Muscle of arm (tissue), 14 donors: Measurements from ENCODE around the gene MT4. TPM values are rescaled to one million over a fixed set of nuclear protein-coding genes. Genes with fewer than 3 reads are reported as not detected.

Experiments
- DNase-seq: peaks from one replicate; pipeline ENCODE4 v3.0.0-alpha.2; 2013
- long read RNA-seq, 11 donors: transcript quantifications; one replicate each; lab custom pipeline, GENCODE V29; 2026
- polyA plus RNA-seq, 12 donors: library from polyadenylated mRNA; unstranded; fragments of 120-200 nt; gene quantifications; one replicate each; pipeline ENCODE4 v1.2.1, GENCODE V29; 2013; ENCODE audit not compliant: insufficient read length in 12 of 12

The MT4 gene
- not detected for polyA plus RNA-seq
- long read RNA-seq, donor 1, result 0 reads
- long read RNA-seq, donor 2, result 0 reads
- long read RNA-seq, donor 3, result 0 reads
- long read RNA-seq, donor 4, result 0 reads
- long read RNA-seq, donor 5, result 0 reads
- long read RNA-seq, donor 6, result 0 reads
- long read RNA-seq, donor 7, result 0 reads
- long read RNA-seq, donor 8, result 0 reads
- long read RNA-seq, donor 9, result 0 reads
- long read RNA-seq, donor 10, result 0 reads
- long read RNA-seq, donor 11, result 0 reads

DNA sequence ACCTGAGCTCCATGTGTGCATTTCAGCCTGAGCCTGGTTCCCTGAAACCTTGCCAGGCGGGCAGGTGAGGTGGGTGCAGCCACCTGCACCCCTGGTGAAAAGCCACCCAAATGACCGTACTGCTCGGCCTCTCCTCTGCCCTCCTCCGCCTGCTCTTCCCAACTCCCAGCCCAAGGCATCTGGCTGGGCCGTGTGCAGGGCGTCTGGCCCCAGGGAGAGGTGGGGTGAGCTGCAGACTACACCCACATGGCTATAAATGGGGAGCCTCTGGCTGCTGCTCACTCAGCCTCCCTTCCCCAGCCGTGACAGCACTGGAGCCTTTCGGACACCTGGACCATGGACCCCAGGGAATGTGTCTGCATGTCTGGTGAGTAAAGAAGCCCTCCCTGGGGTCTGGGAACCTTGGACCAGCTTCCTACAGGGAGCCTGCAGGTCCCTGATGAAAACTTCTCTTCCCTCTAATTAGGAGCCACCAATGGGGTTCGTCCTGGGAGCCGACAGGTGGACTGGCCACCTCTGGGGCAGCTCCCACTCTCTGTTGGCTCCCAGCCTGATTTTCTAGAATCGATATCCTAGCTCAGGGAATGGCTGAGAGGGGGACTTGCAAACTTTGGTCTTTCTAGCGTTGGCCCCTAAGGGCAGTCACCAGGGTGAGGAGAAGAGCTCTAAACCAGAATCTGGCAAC, at the start of gene MT4:
Gene MT4 (plus strand): TSS at position 281 of the 685 bp plus-strand sequence. CDS start 56 bp downstream, at position 337.
- no peak for DNase-seq

DNA sequence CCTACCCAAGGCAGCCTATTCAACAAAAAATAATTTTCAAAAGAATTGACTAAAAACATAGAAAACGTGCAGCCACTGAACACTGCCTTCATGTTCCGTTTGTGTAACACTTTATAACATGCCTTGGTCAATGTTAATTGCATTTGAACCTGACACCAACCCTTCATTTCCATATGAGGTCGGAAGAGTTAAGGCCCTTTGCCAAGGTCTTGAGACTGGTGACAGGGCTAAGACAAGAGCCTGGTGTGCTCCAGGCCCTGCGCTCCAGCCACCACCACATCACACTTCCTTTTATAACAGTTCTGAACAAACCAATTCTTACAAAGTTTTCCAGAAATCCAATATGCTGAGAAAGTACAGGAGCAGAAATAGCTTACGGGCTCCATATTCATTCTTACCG, 49.2 kb upstream of the MT4 start:
- DNase-seq, result no peak

DNA sequence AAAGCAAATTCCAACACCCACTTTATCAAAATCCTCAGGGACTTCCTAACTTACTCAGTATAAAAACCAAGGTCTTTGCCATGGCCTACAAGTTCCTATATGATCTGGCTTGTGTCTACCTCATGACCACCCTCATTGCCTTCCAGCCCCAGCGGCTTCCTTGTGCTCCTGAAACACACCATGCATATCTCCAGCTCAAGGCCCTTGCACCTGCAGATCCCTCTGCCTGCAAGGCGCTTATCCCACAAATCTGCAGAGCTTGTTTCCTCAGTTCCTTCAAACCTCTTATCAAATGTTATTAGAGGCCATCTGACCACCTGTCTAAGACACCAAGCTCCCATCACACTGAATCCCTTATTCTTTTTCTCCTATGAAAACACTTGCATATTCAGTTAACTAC, 47.7 kb upstream of the MT4 start:
- no peak for DNase-seq

DNA sequence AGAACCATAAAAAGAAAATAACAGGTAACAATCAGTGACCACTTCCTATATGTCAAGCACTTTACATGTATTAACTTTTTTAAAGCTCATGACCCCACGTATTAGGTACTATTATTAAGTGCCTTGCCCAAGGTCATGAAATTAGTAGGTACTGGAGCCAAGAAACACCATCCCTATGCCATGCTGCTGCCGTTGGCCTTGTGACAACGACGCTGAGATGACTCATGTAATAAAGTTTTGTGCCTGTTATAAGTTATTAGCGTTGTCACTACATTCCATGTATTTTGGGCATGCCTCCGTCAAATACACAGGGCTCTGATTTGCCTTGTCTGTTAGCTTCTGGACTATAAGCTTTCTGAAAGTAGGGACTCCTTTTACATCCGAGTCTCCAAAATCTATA, 46.4 kb upstream of the MT4 start:
- DNase-seq, result no peak

DNA sequence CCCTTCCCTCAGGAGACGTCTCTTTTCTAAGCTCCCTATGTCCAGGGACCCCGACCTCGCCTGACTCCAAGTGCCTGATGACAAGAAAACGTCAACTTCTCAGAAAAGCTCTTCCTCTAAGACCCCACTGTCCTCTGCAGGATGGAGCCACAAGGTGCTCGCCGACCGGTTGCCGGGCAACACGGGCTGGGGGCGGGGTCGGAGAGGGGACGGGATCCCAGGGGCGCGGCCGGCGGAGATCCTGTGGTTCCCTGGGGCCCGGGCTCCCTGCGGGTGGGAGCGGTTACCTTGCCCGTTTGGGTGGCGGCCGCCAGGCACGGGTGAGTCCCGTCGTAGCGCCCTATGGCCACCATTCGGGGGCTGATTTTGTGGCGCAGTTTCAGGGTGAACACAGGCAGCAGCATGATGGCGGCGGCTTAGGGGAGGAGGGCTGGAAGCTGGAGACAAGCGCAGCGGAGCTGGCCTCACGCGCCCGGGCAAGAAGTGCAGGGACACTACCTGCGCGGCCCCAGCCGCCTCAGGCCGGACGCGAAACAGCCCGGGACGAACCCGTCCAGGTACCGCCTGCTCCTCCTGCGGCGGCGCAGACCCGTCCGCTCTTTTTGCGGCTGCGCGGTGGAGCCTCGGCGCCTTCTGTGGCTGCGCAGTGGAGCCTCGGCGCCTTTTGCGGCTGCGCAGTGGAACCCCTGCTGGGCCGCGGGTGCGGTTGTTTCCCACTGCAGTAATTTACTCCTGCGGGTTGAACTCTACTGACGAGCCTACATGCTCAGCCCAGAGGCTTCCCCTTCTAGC, 45.2 kb upstream of the MT4 start, which contains the start of gene BBS2:
Gene BBS2 (minus strand): TSS at position 566 of the 792 bp plus-strand sequence. CDS start 162 bp downstream, at position 404.
- DNase-seq, result peak; percentile 89

DNA sequence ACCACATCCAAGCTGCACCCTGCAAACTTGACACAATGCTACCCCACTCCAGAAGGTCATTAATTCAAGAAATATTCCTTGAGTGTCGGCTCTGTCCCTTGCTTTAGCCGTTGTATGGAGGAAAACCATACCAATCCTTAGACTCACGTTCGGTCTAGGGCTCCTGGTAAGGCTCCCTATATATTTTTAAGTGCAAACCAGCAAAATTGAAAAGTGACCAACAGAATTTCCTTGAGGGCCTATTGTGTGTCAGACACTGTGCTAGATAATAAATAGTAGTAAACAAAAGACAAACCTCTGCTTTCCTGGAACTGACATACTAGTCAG, 44.7 kb upstream of the MT4 start:
- no peak for DNase-seq

DNA sequence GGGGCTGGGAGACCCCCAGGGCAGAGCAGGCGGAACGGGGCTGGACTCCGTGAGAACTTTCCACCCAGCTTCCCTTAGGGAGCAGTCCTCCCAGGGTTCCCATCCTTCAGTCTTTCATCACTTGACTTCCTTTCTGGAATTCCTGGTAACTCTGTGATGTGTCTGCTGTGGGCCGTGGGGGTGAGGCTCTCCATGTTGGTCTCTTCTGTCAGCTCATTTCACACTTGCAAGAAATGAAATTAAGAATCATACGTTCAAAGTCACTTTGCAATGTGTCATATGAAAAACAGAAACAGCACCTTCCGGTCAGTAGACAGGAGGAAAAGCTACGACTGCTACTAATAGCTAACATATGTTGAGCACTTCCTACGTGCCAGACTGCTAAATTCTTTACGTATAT, 39.6 kb upstream of the MT4 start:
- DNase-seq, result peak; percentile 42

DNA sequence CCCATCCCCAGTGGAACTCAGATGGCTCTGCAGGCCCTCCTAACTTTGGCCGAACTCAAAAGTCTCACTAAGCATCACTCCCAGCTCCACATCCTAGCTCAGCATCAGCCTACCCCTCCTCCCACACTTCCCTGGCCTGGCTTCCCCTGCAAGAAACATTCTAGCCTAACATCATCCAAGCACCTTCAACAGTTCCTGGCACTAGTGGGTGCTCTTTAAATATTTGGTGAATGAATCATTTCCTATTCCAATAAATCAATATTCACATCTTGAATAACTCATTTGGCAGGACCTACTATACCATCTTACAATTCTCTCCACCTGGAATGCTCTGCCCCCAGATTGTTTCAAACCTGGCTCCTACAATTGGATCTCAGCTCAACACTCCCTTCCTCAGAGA, 34.0 kb upstream of the MT4 start:
- DNase-seq, result no peak

DNA sequence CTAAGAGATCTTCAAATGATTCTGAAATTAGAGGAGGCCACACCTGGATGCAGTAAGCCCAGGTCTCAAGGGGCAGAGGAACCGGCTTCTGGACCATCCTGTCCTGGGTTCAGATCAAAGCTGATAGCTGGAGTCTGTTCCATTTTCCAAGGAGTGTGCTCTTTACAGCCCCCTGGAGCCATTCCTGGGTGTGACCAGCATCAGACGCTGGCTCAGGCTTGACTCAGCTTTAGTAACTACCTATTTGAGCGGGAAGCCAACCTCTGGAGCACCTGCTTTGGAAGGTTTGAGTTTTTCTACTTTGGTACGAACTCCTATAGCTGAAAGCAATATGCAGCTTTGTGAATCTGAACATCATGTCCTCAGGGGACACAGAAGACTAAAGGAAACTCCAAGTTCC, 32.2 kb upstream of the MT4 start:
- no peak for DNase-seq

DNA sequence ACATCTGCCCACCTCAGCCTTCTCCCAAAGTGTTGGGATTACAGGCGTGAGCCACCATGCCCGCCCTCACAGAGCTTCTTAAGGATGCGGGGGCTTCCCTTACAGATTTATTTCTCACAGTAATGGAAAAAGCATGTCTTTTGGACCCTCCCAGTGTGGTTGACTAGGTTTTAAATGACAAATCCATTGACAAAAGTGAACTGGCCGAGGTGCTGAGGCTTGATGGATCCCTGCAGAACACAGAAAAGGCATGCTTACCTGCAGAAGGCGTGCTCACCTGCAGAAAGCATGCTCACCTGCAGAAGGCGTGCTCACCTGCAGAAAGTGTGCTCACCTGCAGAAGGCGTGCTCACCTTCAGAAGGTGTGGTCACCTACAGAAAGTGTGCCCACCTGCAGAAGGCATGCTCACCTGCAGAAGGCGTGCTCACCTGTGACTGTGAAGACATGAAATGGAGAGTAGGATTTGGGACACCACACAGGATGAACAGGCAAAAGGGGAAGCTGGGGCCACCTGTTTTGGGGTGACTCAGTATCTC, 30.0 kb upstream of the MT4 start:
- no peak for DNase-seq

DNA sequence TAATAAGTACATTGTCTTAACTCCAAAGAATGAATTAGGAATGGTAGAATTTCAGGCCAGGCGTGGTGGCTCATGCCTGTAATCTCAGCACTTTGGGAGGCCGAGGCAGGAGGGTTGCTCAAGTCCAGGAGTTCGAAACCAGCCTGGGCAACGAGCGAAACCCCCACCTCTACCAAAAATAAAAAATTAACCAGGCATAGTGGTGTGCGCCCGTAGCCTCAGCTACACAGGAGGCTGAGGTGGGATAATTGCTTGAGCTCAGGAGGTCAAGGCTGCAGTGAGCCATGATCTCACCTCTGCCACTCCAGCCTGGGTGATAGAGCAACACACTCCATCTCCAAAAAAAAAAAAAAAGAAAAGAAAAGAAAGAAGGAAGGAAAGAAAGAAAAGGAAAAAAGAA, 26.5 kb upstream of the MT4 start:
- no peak for DNase-seq

DNA sequence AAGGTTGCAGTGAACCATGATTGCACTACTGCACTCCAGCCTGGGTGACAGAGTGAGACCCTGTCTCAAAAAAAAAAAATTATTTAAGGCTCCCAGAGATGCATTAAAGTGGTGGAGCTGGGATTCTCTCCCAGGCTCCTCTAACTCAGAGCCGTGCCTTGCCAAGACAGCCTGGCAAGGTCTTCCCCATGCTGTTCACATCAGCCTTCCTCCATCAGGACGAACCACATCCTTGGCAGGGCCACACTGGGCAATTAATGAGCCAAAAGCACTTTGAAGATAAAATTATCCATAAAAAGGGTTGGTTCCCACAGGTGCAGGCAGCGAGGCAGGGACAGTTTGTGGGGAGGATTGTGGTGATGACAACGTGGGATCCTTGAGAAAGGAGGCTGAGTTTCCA, 25.2 kb upstream of the MT4 start:
- DNase-seq, result no peak

DNA sequence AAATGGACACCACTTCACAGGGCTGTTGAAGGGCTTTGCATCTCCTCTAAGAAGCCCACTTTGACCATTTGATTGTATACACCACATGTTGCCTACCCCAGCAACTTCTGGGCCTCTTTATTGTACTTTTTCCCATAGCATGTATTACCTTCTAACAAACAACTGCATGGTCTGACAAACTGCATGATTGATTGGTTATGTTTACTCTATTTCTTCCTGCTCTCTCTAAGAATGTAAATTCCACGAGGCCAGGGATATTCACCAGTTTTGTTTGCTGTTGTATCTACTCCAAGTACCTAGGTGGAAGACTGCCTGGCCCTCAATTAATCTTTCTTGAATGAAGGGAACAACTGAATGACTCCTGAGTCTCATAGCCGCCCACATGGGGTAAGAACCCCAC, 22.8 kb upstream of the MT4 start:
- DNase-seq, result no peak

DNA sequence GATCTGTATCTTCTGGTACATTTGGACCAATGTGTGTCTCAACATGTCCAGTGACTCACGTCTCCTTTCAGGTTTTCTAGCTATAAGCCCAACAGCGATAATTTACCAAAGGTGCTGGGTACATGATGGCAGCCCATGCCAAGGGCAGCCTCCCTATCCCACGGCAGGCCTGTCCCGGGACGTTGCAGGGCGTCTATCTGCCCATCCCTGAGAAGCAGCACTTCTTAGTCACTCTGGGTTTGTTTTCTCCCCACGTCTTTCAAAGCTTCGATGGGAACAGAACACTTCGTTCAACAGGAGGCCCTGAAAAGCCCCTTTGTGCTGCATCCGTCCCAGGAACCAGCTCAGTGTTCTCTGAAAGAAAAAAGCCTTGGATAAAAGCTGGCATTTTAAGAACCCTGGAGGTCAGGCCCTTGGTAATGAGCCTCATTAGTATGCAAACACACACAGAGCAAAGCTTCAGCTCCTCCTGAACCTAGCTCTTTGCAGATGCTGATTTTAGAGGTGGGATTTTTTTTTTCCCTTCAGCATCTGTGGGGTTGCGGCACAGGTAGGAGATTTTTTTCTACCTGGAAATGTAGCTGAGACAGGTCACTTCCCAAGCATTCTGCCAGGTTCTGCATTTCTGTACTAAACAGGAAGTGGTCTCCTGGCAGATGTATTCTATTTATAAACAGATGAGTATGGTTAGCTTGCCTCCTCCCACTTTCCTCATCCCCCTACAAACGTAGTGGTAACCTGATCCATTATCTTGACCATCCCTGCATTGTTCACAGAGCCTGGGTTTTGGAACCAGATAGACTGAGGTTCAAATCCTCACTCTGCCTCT, 17.5 kb upstream of the MT4 start:
- no peak for DNase-seq

DNA sequence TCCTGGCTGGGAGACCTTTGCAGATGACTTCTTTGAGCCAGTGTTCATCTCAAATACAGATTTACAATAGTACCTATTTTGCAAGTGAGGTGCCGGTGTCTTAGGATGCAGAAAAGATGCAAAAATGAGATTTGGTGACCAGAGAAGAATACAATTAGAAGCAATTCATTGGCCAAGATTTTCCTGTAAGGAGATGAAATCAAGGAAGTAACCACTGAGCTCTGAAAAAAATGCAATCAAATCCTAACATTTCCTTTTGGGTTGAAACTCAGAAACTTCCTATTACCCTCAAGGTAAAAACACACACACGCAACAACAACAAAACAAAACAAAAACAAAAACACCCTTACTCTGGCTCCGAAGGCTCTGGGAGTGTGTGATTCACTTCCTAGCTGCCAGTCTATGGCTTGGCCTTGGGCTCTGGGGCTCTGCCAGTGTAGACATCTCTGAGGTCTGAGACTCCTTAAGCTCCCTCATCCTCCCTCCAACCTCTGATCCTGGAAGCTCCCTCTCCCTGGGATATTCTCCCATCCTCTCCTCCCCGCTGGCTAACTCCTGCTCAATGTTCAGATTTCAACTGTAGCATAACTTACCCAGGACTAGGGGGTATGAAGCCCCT, 16.8 kb upstream of the MT4 start:
- DNase-seq, result no peak

DNA sequence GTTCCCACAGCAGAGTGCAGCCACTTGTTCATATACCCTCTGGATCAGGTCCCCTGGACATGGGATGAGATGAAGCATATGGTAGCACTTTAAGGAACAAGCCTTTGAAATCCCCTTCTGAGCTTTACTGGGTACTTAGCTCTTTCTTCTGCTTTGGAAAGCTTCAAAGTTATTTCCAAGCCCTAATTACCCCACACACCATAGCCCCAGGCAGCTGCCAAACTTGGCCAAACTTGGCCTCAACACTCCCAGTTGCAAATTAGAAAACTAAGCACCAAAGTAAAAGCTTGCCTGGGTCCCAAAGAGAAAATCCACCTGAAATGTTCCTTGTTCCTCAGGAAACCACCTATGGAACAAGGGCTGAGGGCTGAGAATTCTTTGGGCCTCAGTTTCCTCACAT, 15.7 kb upstream of the MT4 start:
- DNase-seq, result no peak

DNA sequence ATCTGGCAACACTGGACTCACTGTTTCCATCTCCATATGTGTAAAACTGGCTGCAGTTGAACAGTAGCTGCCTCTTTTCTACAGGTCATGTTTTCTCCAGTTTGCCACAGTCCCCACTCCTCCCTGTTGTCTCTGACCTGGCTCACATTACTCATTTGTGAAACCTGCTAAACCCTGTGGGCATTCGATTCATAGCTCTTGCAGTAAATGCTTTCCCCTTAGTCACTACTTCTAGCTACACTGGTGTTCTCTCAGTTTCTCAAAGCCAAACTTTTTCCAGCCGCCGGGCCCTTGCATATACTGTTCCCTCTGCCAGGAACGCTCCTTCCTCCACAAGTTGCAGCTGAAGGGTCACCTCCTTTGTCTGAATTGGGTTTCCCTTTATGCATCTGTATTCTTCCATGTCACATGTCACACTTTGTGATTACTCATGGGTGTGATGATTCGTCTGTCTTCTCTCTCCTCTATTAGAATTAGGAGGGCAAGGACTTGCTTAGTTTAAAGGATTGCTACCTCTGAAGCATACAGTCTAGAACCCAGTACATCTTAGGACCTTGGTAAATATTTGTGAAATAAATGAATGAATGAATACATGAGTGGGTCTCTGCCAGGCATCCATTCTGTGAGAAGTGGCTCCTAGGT, 15.0 kb upstream of the MT4 start:
- no peak for DNase-seq

DNA sequence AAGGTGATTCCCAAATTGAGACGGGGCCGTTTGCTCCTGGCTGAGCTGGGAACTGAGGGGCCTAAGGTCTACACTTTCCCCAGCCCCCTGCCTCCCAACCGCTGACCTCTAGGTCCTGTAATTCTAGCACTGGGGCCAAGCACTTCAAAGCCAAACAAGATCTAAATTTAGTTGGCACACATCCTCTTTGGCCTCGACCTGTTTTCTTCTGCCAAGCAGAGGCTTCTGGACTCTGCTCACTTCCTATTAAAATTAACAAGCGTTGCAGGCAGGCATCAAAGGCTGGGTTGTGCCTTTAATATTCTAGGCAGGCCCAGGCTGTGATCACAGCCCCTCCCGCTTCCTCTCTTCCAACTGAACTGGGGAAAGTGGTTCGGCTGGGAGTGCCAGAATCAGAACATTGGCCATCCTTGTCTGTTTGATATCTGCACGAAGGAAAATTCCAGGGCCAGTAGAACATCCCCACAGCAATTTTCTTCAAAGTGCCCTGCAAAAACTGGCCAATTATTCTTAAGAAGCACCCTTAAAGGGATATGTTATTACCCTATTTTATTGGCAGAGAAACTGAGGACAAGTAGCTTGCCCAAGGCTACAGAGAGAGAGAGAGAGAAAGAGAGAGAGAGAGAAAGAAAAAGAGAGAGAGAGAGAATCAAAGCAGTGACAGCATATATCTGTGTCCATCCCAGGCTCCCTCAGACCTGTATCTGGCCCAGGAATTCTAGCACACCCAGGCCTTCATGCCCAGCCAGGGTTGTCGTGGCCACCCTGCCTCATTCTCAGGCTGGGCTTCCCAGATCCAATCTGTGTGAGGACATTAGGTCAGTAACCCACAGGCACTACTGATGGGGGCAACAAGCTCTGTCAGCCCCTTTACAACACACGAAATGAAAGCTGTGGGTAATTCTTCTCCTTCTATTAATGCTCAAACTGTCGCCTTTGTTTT, 12.8 kb upstream of the MT4 start:
- no peak for DNase-seq

DNA sequence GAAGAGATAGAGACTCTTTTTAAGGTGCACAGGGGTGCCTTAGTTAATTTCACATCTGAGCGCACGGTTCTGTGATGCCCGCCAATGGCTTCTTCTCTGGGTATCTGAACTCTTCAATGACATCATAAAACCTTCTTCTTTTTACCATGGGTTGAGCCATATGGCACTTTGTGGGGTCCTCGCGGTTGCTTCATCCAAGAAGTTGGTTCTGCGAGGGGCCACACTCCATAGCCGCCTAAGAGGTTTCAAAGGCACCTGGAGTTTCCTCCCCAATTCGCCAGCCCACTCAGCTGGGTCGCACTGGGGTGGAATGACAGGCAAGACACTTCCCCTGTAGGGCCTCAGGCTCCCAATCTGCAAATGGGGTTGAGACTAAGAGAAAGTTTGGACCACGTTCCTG, 10.4 kb upstream of the MT4 start:
- DNase-seq, result no peak
